Endothelial cell of umbilical vein (primary cell): ENCODE measurements around the gene SCN5A. TPM values are rescaled to one million over a fixed set of nuclear protein-coding genes. Genes with fewer than 3 reads are reported as not detected.

ENCODE experiments used
- BruUV-seq: library from RNA; stranded (reverse); fragments of 400-500 nt; replicated peaks from 2 replicates; lab custom pipeline; 2021; lab: Mats Ljungman, UMichigan
- CTCF ChIA-PET: fragments of 300-600, 350-600 bp; sonication (Branson Sonifier 250); formaldehyde crosslinking; loops from one replicate; lab custom pipeline; 2021; ENCODE audit warnings: antibody characterized with exemption, inconsistent platforms; lab: Charles Lee
- POLR2A ChIA-PET: fragments of 300-600, 350-600 bp; sonication (Branson Sonifier 250); formaldehyde crosslinking; loops from one replicate; lab custom pipeline; 2021; ENCODE audit warnings: antibody characterized with exemption, inconsistent platforms; lab: Charles Lee
- DNase-seq: peaks from one replicate; pipeline ENCODE4 v3.0.0-alpha.2; 2011; ENCODE audit warnings: low read depth, low spot score
- FAIRE-seq: peaks from 2 replicates; lab custom pipeline; 2011; peaks lifted over from hg19 to GRCh38; lab: Jason Lieb, UNC
- H2AFZ ChIP-seq: 2 replicates; pipeline ENCODE4 v1.6.0; 2012; ENCODE audit warnings: low read depth, low read length, control low read depth, inconsistent platforms
- H3K27ac ChIP-seq: 2 replicates; pipeline ENCODE4 v1.5.1; 2011; ENCODE audit warnings: low read depth, mild to moderate bottlenecking, control low read depth, low read length, moderate library complexity; ENCODE audit not compliant: insufficient read depth
- H3K27me3 ChIP-seq, 2 experiments: 2 replicates each; pipeline versions ENCODE4 v1.6.0 to v1.6.1; 2011; ENCODE audit warnings: low read length in 2 of 2, mixed read lengths in 1 of 2; ENCODE audit not compliant: control insufficient read depth in 2 of 2, insufficient read depth in 2 of 2
- H3K36me3 ChIP-seq, 2 experiments: 2 replicates in 1 of 2; 3 replicates in 1 of 2; pipeline ENCODE4 v1.5.1; 2011; ENCODE audit warnings: low read length in 2 of 2, mild to moderate bottlenecking in 1 of 2, moderate library complexity in 1 of 2; ENCODE audit not compliant: control insufficient read depth in 2 of 2, insufficient read depth in 2 of 2; ENCODE audit errors: extremely low read depth in 1 of 2
- H3K4me1 ChIP-seq: 3 replicates; pipeline ENCODE4 v1.5.1; 2011; ENCODE audit warnings: mild to moderate bottlenecking, low read length; ENCODE audit not compliant: control insufficient read depth, insufficient read depth; ENCODE audit errors: extremely low read depth
- H3K4me2 ChIP-seq: 2 replicates; pipeline ENCODE4 v1.6.1; 2011; ENCODE audit warnings: low read length, control low read depth, mixed read lengths; ENCODE audit not compliant: insufficient read depth
- H3K4me3 ChIP-seq, 3 experiments: fragments of 200-600 bp in 1 of 3; sonication (generic), shearing (Covaris generic) in 1 of 3; replicated peaks in 1 of 3; 2 replicates each; pipeline ENCODE4 v1.5.1; 2011 to 2016; ENCODE audit warnings: control low read depth in 3 of 3, low read length in 3 of 3, mild to moderate bottlenecking in 2 of 3, inconsistent platforms in 1 of 3, low read depth in 1 of 3, moderate library complexity in 1 of 3; ENCODE audit not compliant: insufficient read depth in 1 of 3
- H3K79me2 ChIP-seq: 2 replicates; pipeline ENCODE4 v1.6.0; 2012; ENCODE audit warnings: low read length, inconsistent platforms; ENCODE audit not compliant: control insufficient read depth, insufficient read depth
- H3K9ac ChIP-seq: replicated peaks from 2 replicates; pipeline ENCODE3; 2011; ENCODE audit warnings: low read length, control low read depth; ENCODE audit not compliant: insufficient read depth; ENCODE audit errors: extremely low read depth
- H3K9me1 ChIP-seq: replicated peaks from 3 replicates; pipeline ENCODE4 v1.6.0; 2011; ENCODE audit warnings: mild to moderate bottlenecking, low read length; ENCODE audit not compliant: control insufficient read depth, insufficient read depth; ENCODE audit errors: extremely low read depth
- H3K9me3 ChIP-seq: replicated peaks from 2 replicates; pipeline ENCODE4 v1.5.1; 2012; ENCODE audit warnings: low read length, inconsistent platforms; ENCODE audit not compliant: control insufficient read depth, insufficient read depth
- H4K20me1 ChIP-seq: replicated peaks from 2 replicates; pipeline ENCODE3; 2011; ENCODE audit warnings: mild to moderate bottlenecking, low read length; ENCODE audit not compliant: control insufficient read depth, insufficient read depth; ENCODE audit errors: extremely low read depth
- EZH2 ChIP-seq: IDR thresholded peaks from 2 replicates; pipeline ENCODE4 v1.6.1; 2012; ENCODE audit warnings: borderline replicate concordance, low read depth, mild to moderate bottlenecking, moderate library complexity, low read length, inconsistent platforms; ENCODE audit not compliant: severe bottlenecking
- FOS ChIP-seq: IDR thresholded peaks from 2 replicates; pipeline ENCODE4 v1.6.1; 2011; ENCODE audit warnings: mild to moderate bottlenecking, low read length, moderate library complexity, borderline replicate concordance; ENCODE audit not compliant: insufficient read depth
- GATA2 ChIP-seq: IDR thresholded peaks from 2 replicates; pipeline ENCODE4 v1.7.0; 2011; ENCODE audit warnings: low read depth, mild to moderate bottlenecking, moderate library complexity, mixed read lengths, low read length; ENCODE audit not compliant: insufficient read length, insufficient read depth
- MYC ChIP-seq: IDR thresholded peaks from one replicate; pipeline ENCODE4 v1.6.1; 2011; ENCODE audit warnings: mild to moderate bottlenecking, low read depth, low read length
- POLR2A ChIP-seq: IDR thresholded peaks from 2 replicates; pipeline ENCODE4 v1.6.1; 2012; ENCODE audit warnings: low read depth, mild to moderate bottlenecking, control low read depth, low read length
- dilution Hi-C: fragments of 300-500 bp; cut with MboI; formaldehyde crosslinking; loops from one replicate; pipeline ENCODE4 v1.15.0; 2019; ENCODE audit warnings: low sequenced_read_pairs; ENCODE audit not compliant: extremely low pct_ligation_motif_present
- intact Hi-C: fragments of 100-400 bp; cut with micrococcal nuclease; formaldehyde crosslinking; loops from one replicate; pipeline ENCODE4 v1.10.0; 2022
- polyA plus RNA-seq, 4 experiments: library from polyadenylated mRNA; depleted of rRNA in 3 of 4; stranded (reverse) in 3 of 4; unstranded in 1 of 4; fragments of >200 nt; gene quantifications; 2 replicates each; pipeline versions ENCODE4 v1.2.1 to v1.2.3, GENCODE V29; 2011 to 2012; ENCODE audit warnings: missing spikeins in 1 of 4
- total RNA-seq: library from RNA; stranded (reverse); gene quantifications from 2 replicates; pipeline ENCODE4 v1.2.3, GENCODE V29; 2021
- TF ChIP-seq, protein P1 (sequence below): IDR thresholded peaks from 2 replicates; pipeline ENCODE4 v1.6.1; 2011; ENCODE audit not compliant: insufficient read depth, insufficient read length
- TF ChIP-seq, protein P2 (sequence below), 2 donors: IDR thresholded peaks; 1 replicate in 1 of 2; 2 replicates in 1 of 2; pipeline ENCODE4 v1.5.1; 2011; ENCODE audit warnings: low read length in 2 of 2, mild to moderate bottlenecking in 2 of 2, moderate library complexity in 2 of 2, control low read depth in 1 of 2, inconsistent platforms in 1 of 2, low read depth in 1 of 2; ENCODE audit not compliant: insufficient read depth in 1 of 2; ENCODE audit errors: extremely low read depth in 1 of 2

The SCN5A gene
- total and polyA plus RNA-seq, 2 donors (not counting 3 experiments of a cell fraction or from before 2014, with no cell fraction given): 2.7 to 20.0 TPM

DNA sequence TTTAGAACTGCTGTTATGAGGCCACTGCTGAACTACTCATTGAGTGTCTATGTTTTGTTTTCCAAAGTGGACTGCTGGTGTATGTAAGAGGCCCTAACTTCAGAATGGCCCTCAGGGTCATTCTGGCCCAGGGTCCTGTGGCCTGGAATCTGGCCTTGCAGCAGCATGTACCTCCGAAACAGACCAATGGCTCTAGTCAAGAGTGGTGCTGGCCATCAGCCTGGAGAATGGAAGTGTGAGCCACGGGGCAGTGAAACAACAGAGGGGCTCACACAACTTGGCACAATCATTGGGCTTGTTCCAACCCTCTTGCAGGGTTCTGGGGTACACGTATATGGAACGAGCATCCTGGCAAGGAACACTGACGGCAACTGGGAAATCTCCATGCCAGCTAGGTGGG is 40.5 kb downstream of the SCN5A start:
- TF ChIP-seq GATA2 (no peak), EZH2 (no peak), MYC (no peak), POLR2A (no peak), FOS (no peak)
- TF ChIP-seq, protein P1, sequence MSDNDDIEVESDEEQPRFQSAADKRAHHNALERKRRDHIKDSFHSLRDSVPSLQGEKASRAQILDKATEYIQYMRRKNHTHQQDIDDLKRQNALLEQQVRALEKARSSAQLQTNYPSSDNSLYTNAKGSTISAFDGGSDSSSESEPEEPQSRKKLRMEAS: no peak
- TF ChIP-seq, protein P2, sequence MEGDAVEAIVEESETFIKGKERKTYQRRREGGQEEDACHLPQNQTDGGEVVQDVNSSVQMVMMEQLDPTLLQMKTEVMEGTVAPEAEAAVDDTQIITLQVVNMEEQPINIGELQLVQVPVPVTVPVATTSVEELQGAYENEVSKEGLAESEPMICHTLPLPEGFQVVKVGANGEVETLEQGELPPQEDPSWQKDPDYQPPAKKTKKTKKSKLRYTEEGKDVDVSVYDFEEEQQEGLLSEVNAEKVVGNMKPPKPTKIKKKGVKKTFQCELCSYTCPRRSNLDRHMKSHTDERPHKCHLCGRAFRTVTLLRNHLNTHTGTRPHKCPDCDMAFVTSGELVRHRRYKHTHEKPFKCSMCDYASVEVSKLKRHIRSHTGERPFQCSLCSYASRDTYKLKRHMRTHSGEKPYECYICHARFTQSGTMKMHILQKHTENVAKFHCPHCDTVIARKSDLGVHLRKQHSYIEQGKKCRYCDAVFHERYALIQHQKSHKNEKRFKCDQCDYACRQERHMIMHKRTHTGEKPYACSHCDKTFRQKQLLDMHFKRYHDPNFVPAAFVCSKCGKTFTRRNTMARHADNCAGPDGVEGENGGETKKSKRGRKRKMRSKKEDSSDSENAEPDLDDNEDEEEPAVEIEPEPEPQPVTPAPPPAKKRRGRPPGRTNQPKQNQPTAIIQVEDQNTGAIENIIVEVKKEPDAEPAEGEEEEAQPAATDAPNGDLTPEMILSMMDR (IDR thresholded peaks at IDR 0.05; ENCODE audit: extremely low read depth in 1 of 2, insufficient read depth in 1 of 2, low read depth in 1 of 2, low read length in 2 of 2): no peak
- no peak for FAIRE-seq
- H2AFZ ChIP-seq: no peak overlapping the region
- H3K4me1 ChIP-seq: no peaks in the 10 kb centered on the region
- no peak overlapping the region for H3K4me3 ChIP-seq
- H3K9me3 ChIP-seq: no peaks in the 10 kb centered on the region
- no peak for DNase-seq
- BruUV-seq: no TSS peak
- POLR2A ChIA-PET: no interaction called here
- no peaks in the 10 kb centered on the region for H3K9me1 ChIP-seq
- dilution Hi-C loops (no loop called here), intact Hi-C loops (no loop called here)
- no peak overlapping the region for H3K27ac ChIP-seq
- no peaks in the 10 kb centered on the region for H3K79me2 ChIP-seq
- H4K20me1 ChIP-seq: no peaks in the 10 kb centered on the region
- CTCF ChIA-PET: no interaction called here
- H3K27me3 ChIP-seq: no peaks in the 10 kb centered on the region
- no peaks in the 10 kb centered on the region for H3K36me3 ChIP-seq
- H3K4me2 ChIP-seq: no peak overlapping the region
- no peak overlapping the region for H3K9ac ChIP-seq
